Measurements from ENCODE around the gene NPHP1.
"Not testable (repeated sequence)": the region's sequence is repeated elsewhere in the genome, so short reads cannot be mapped to it uniquely, and the experiment has no call there.

NPHP1 gene

GRCh38 chr2:110197452-110197851, 7.4 kb downstream of the NPHP1 start:
- no peak for DNase-seq

GRCh38 chr2:110190169-110190568, 14.6 kb downstream of the NPHP1 start:
- not testable (repeated sequence) for DNase-seq

GRCh38 chr2:110182449-110182848, 22.4 kb downstream of the NPHP1 start:
- no peak for DNase-seq

DNA sequence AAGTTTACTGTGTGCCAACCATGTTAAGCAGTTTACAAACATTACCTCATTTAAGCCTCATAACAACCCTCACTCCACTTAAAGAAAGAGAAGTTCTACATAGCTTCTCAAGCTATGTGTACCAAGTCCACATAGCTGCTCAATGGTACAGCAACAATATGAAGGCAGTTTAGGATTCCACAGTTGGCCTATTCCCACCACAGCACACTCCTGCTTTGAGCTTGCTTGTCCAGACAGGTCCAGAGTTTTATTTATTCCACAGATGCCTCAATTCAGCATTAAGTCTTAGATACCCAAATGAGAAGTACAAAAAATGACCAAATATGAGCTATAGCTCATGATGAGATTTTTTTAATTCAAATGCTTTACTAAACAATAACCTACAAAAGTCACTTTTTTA, 24.8 kb downstream of the NPHP1 start:
- DNase-seq, result no peak

DNA sequence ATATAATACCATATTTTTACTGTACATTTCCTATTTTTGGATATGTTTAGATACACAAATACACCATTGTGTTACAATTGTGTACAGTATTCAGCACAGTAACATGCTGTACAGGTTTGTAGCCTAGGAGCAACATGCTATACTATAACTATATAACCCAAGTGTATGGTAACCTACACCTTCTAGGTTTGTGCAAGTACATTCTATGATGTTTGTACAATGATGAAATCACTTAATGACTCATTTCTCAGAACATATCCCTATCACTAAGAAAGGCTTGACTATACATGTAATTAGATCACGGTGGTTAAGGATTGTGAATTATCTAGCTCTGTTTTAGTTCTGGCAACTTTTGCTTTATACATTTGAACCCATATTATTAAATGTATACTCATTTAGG, 31.3 kb downstream of the NPHP1 start:
- no peak for DNase-seq

DNA sequence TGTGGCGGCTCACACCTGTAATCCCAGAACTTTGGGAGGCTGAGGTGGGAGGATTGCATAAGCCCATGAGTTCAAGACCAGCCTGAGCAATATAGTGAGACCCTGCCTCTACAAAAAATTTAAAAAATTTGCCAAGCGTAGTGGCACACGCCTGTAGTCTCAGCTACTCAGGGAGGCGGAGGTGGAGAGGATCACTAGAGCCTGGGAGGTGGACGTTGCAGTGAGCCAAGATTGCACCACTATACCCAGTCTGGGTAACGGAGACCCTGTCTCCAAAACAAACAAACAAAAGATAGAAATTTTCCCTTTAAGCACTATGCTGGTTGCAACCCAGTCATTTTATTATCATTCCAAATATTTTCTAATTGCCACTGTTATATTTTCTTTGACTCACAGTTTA, 32.3 kb downstream of the NPHP1 start:
- DNase-seq, result no peak

DNA sequence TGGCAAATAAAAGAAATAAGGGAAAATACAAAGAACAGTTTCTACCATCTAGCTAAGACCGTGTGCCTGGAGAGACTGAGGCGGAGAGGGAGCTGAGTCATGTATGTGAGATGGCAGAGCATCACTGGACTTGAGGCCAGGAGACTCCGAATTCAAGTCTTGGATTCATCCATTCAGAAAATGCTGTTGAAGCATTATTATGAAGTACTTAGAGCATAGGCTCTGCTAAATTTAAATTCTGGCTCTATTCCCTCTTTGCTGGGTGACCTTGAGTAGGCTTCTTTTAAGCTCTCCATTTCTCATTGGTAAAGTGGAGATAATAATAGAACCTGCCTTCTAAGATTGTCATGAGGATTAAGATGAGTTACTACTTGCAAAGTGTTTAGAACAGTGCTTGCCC, 34.7 kb downstream of the NPHP1 start:
- DNase-seq, result no peak

DNA sequence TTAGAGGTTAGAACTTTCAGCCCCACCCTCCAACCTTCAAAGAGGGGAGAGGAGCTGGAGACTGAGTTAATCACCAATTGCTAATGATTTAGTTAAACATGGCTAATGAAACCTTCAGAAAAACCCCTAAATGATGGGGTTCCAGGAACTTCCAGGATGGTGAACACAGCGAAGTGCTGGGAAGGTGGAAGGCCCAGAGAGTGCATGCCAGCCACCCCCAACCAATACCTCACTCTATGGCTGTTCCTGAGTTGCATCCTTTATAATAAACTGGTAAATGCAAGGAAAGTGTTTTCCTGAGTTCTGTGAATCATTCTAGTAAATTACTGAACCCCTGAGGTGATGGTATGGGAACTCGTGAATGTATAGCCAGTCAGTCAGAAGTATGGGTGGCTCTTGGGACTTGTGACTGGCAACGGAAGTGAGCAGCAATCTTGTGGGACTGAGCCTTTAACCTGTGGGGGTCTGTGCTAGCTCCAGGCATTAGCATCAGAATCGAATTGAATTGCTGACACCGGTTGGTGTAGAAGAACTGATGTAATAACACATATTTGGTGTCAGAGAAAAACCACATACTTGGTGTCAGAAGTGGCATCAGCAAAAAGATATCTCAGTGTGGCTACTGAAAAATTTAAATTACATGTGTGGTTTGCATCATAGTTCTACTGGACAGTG, 37.4 kb downstream of the NPHP1 start:
- DNase-seq, result no peak

GRCh38 chr2:110166266-110166665, 38.5 kb downstream of the NPHP1 start:
- DNase-seq, result no peak

DNA sequence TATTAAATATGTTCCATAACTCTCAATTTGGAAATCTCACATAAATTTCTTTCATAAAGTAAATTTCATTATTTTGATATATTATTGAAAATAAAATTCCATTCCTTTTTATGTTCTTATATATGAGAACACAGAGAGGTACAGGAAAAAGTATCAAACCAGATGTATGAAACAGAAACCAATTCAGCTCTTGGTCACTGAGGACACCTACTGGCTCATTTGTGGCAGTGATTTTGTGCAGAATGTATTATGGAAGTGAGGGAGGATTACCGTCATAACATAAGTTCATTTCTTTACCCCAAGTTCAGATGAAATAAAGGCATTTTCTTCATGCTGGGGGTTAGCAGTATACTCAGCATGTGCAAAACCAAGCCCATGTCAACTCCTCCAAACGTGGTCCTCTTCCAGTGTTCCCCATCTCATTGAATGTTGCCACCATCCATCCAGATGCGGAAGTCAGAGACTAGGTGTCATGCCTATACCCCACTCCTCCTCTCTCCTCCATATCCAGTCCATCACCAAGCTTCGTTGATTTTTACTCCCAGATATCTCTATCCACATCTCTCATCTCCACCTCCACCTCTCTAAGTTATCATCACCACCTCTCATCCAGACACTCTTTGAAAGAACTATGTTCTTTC, 47.5 kb downstream of the NPHP1 start:
- DNase-seq, result no peak

GRCh38 chr2:110154828-110155227, 50.0 kb downstream of the NPHP1 start:
- DNase-seq, result not testable (repeated sequence)

DNA sequence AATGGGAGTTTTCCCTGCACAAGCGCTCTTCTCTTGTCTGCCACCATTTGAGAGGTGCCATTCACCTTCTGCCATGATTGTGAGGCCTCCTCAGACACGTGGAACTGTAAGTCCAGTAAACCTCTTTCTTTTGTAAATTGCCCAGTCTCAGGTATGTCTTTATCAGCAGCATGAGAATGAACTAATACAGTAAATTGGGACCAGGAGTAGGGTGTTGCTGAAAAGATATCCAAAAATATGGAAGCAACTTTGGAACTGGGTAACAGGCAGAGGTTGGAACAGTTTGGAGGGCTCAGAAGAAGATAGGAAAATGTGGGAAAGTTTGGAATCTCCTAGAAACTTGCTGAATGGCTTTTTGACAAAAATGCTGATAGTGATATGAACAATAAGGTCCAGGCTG, 50.6 kb downstream of the NPHP1 start:
- DNase-seq, result not testable (repeated sequence)

GRCh38 chr2:110153416-110153815, 51.4 kb downstream of the NPHP1 start:
- no peak for DNase-seq

DNA sequence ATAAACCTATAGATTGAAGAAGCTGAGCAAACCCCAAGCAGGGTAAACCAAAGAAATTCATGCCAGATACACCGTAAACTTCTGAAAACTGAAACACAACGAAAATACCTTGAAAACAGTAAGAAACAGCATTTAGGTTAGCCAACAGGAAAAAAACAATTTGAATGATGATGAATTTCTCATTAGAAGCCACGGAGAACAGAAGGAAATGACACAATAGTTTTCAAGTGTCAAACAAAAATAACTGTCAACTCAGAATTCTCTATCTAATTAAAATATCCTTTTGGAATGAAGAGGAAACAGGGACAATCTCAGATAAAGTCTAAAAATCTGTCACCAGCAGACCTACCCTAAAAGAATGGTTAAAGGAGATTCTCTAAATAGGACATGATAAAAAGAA, 51.9 kb downstream of the NPHP1 start:
- DNase-seq, result no peak

- DNase-seq, result no peak
Measured at GRCh38 chr2:110149330-110150220, 55.2 kb downstream of the NPHP1 start.

DNA sequence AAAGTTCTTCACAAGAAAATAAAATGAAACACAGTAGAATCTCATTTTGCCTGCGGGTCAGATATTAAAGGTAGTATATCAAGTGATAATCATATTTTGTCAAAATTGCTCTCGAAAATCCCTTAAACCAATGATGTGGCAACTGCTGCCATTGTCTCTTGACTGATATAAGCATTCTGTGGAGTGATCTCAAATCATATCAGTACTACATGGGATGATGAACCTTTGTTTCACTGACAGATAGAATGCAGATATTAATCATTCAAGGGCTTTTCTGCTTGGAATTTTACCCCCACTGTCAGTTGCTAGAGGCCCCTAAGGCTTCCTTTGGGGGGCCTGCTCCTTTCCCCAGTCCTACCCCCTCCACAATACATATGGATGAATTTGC, 57.9 kb downstream of the NPHP1 start:
- DNase-seq, result no peak

DNA sequence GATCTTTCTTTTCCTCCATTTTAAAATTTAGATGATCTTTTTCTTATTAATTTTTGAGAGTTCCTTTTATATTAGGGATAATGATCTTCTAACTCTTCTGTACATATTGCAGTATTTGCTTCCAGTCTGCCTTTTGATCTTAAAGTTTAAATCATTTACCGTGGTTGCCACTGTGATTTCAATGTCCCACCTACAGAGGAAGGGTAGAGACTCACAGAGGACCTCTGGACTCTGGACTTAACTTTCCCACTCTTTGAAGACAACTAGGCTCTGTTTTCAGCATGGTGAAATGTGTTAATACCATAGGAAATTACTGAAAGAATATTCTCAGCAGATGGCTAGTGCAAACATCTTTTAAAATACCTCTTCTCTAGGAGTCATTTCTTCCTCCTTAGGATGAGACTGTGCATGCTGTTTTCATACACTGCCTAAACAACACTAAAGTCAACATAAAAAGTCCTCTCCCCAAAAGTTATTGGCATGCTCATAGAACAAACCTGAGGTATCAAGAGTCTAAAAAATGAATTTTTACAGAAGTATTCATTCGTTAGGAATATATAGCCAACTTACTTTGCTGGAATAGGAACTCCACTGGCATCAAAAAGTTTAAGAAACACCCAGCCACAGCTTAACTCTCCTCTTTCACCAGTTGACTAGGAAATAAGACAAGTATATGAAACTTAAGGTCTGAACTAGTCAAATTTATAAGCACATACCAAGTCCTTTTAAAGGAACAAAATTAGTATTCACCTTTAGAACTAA, 58.4 kb downstream of the NPHP1 start:
- no peak for DNase-seq

GRCh38 chr2:110143982-110144381, 60.8 kb downstream of the NPHP1 start:
- no peak for DNase-seq

DNA sequence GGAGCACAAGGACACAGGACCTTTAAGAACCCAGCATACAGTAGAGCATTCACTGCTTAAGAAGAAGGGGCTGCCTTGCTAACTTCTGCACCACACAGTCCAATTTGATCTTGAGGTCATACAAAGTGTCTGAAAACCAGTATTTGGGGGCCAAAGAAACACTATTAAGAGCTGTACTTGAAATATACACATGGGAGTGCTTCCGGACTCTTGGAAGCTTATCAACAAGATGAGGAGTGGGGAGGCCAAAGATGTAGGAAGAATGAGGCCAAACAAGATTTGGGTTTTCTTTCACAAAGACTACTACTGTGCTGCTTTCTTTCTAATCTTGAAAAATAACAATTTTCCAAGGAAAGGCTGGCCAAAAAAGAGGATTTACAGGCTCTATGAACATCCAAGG, 64.4 kb downstream of the NPHP1 start:
- no peak for DNase-seq

GRCh38 chr2:110134025-110134424, 70.8 kb downstream of the NPHP1 start:
- DNase-seq, result no peak

DNA sequence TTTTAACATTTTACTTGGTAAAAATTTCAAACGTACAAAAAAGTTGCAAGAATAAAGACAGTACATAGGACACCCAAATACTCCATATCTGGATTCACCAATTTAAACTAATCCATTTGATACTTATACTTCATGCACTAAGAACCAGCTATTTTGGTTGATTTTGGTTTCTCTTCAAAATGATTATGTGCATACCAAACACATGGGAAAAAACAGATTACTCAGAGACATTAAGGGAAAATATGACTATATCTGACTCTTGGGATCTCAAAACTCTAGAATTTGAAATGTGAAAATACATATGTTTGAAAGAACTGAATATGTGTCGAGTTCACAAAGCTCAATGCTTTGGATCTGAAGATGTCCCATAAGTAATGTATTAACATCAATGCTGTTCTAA, 73.6 kb downstream of the NPHP1 start:
- DNase-seq, result no peak

GRCh38 chr2:110130757-110131156, 74.1 kb downstream of the NPHP1 start:
- no peak for DNase-seq

DNA sequence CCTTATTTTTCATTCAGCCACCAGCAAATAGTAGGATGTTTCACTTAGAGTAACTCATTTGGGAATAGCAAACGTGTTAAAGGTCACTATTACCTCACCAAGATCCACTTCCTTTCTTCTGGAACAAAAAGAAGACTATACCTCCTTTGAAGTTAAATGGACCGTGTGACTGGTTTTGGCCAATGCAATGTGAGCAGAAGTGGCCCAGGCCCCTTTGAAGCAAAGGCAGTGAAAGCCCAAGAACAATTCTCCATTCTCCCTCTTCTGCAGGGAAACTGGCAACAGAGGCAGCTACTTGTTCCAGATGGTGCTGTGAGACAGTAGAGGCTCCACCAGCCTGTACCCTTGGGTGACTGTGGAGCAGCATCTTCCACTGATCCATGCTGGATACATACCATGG, 77.9 kb downstream of the NPHP1 start:
- no peak for DNase-seq

Data from activated CD4-positive, alpha-beta T cell treated with anti-CD3 and anti-CD28 coated beads, Interleukin-2, amount 50 U/mL, for 1 hour (primary cell).